ENCODE measurements around the gene PDE9A.

PDE9A gene

GRCh38 chr21:42746240-42746592, 92.8 kb downstream of the PDE9A start:
- H3K4me3 Mint-ChIP-seq, result peak overlapping the region; percentile 46
- no peak for DNase-seq (ENCODE audit: low spot score)
- H3K36me3 Mint-ChIP-seq (ENCODE audit: low read depth), result no peaks in the 10 kb centered on the region
- H3K4me1 Mint-ChIP-seq (ENCODE audit: low read depth), result peaks cover 13% of the 10 kb centered on the region
- H3K27ac Mint-ChIP-seq, result peak overlapping the region; percentile 83
- H3K9me3 Mint-ChIP-seq, result no peaks in the 10 kb centered on the region
- no peaks in the 10 kb centered on the region for H3K27me3 Mint-ChIP-seq (ENCODE audit: low read depth)

DNA sequence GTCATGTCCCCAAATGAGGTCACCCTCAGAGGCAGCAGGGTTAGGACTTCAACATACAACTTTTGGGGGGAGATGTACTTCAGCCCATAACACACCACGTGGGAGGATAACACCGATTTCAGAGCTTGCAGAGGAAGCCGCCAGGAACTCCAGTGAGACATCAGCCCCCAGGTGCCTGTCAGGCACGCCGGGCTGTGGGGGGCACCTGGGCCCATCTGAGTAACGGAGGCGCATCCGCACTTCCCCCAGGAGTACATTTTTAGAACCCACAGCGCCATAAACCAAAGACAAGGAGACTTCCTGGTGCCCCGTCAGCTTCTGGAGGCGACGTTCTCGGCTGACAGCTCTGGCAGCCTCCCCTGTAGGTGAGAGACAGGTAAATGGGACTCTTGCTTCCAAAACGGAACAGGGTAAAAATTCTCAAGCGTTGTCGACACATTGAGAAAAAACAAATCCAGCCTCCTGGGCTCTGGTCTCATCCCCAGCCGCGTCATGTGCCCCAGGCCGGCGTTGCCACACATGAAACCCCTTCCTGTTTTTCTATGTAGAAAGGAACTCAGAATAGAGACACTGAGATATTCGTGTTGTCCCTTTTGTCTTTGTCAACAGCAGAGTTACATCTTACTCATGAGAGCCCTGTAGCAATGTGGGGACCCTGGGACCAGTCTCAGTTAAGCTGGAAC, 93.3 kb downstream of the PDE9A start:
- DNase-seq (ENCODE audit: low spot score), result no peak
- peak overlapping the region; percentile 83 for H3K27ac Mint-ChIP-seq
- H3K36me3 Mint-ChIP-seq (ENCODE audit: low read depth), result no peaks in the 10 kb centered on the region
- H3K27me3 Mint-ChIP-seq (ENCODE audit: low read depth), result no peaks in the 10 kb centered on the region
- peaks cover 13% of the 10 kb centered on the region for H3K4me1 Mint-ChIP-seq (ENCODE audit: low read depth)
- H3K9me3 Mint-ChIP-seq, result no peaks in the 10 kb centered on the region
- peak overlapping the region; percentile 46 for H3K4me3 Mint-ChIP-seq

DNA sequence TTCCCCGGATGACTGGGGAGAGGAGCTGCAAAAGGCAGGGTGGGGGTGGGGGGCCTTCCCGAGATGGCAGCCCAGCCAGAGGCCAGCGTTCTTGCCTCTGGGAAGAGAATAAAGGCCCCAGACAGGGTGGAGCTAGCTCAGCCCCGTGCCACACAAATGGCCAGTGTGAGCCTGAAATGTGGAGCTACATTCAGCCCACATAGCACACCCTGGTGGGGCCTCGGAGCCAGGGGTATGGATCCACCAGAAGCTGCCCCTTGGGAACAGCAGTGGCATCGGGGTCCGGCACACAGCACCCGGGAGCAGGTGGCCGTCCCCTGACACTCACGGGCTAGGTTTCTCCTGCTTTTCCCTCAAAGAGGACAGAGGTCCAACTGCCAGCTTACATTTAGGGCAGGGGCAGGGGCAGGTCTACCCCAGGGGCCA, 93.9 kb downstream of the PDE9A start:
- Mint-ChIP-seq H3K4me1 (ENCODE audit: low read depth) (peaks cover 13% of the 10 kb centered on the region), H3K9me3 (no peaks in the 10 kb centered on the region), H3K27me3 (ENCODE audit: low read depth) (no peaks in the 10 kb centered on the region), H3K36me3 (ENCODE audit: low read depth) (no peaks in the 10 kb centered on the region), H3K4me3 (peak overlapping the region; percentile 46), H3K27ac (peak overlapping the region; percentile 83)
- DNase-seq (ENCODE audit: low spot score), result no peak

DNA sequence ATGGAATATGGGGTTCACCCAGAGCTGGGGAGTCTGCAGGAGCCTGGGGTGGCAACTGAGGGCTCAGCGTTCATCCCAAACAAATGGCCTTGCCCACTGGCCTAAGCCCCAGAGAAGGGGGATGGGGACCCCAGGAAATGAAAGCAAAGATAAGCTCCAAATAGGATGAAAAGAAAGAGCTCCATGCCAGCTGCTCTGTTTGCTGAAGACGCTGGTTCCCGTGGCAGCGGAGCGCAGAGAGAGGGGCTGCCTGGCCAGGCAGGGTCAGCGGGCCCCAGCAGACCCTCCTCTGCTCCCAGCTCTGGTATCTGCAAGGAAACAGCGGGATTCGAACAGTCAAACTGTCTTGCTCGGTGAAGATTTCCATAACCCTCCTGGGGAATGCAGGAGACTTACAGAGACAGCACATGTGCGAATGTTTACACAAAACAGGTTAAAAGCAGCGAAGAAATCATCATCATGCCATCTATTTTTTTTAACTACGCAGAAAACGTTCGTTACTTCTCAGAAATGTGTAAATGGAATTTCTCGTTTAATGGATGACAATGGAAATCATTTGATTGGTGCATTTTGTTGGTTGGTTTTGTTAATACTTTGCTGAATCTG, 94.4 kb downstream of the PDE9A start:
- no peak for DNase-seq (ENCODE audit: low spot score)
- Mint-ChIP-seq H3K4me3 (no peak overlapping the region), H3K36me3 (ENCODE audit: low read depth) (no peaks in the 10 kb centered on the region), H3K27me3 (ENCODE audit: low read depth) (no peaks in the 10 kb centered on the region), H3K27ac (no peak overlapping the region), H3K9me3 (no peaks in the 10 kb centered on the region), H3K4me1 (ENCODE audit: low read depth) (peaks cover 13% of the 10 kb centered on the region)

GRCh38 chr21:42748620-42749176, 95.3 kb downstream of the PDE9A start:
- no peak overlapping the region for H3K27ac Mint-ChIP-seq
- H3K4me3 Mint-ChIP-seq, result no peak overlapping the region
- no peaks in the 10 kb centered on the region for H3K36me3 Mint-ChIP-seq (ENCODE audit: low read depth)

GRCh38 chr21:42750737-42751530, 97.5 kb downstream of the PDE9A start:
- H3K27ac Mint-ChIP-seq, result no peak overlapping the region
- peaks cover 12% of the 10 kb centered on the region for H3K4me1 Mint-ChIP-seq (ENCODE audit: low read depth)
- no peak overlapping the region for H3K4me3 Mint-ChIP-seq
- H3K36me3 Mint-ChIP-seq (ENCODE audit: low read depth), result no peaks in the 10 kb centered on the region
- no peaks in the 10 kb centered on the region for H3K27me3 Mint-ChIP-seq (ENCODE audit: low read depth)
- DNase-seq (ENCODE audit: low spot score), result no peak
- no peaks in the 10 kb centered on the region for H3K9me3 Mint-ChIP-seq

More at GRCh38 chr21:42748620-42749176, 95.3 kb downstream of the PDE9A start:
- H3K4me1 Mint-ChIP-seq (ENCODE audit: low read depth), result peaks cover 13% of the 10 kb centered on the region
- DNase-seq (ENCODE audit: low spot score), result no peak
- H3K9me3 Mint-ChIP-seq, result no peaks in the 10 kb centered on the region
- no peaks in the 10 kb centered on the region for H3K27me3 Mint-ChIP-seq (ENCODE audit: low read depth)

- Mint-ChIP-seq H3K27ac (no peak overlapping the region), H3K27me3 (ENCODE audit: low read depth) (no peaks in the 10 kb centered on the region)
- no peak for DNase-seq (ENCODE audit: low spot score)
These were observed 98.4 kb downstream of the PDE9A start for GRCh38 chr21:42751866-42752265.

DNA sequence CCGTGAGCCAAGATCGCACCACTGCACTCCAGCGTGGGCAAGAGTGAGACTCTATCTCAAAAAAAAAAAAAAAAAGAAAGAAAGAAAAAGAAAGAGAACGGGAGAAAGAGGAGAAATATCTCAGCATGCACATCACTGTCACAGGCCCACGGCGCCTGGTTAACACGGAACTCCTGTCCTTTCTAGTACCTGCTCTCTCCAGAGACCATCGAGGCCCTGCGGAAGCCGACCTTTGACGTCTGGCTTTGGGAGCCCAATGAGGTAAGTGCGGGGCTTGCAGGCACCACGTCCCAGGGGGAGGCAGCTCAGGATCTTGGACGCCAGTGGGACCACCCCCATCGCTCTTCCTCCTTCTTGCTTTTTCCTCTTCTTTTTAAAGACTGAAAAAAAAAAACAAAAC, 100.4 kb downstream of the PDE9A start:
- H3K36me3 Mint-ChIP-seq (ENCODE audit: low read depth), result no peaks in the 10 kb centered on the region
- no peaks in the 10 kb centered on the region for H3K9me3 Mint-ChIP-seq
- no peak overlapping the region for H3K4me3 Mint-ChIP-seq
- no peaks in the 10 kb centered on the region for H3K4me1 Mint-ChIP-seq (ENCODE audit: low read depth)
- no peaks in the 10 kb centered on the region for H3K27me3 Mint-ChIP-seq (ENCODE audit: low read depth)
- no peak for DNase-seq (ENCODE audit: low spot score)
- no peak overlapping the region for H3K27ac Mint-ChIP-seq

More at GRCh38 chr21:42751866-42752265, 98.4 kb downstream of the PDE9A start:
- H3K36me3 Mint-ChIP-seq (ENCODE audit: low read depth), result no peaks in the 10 kb centered on the region
- no peak overlapping the region for H3K4me3 Mint-ChIP-seq
- no peaks in the 10 kb centered on the region for H3K9me3 Mint-ChIP-seq
- peaks cover 2% of the 10 kb centered on the region for H3K4me1 Mint-ChIP-seq (ENCODE audit: low read depth)

DNA sequence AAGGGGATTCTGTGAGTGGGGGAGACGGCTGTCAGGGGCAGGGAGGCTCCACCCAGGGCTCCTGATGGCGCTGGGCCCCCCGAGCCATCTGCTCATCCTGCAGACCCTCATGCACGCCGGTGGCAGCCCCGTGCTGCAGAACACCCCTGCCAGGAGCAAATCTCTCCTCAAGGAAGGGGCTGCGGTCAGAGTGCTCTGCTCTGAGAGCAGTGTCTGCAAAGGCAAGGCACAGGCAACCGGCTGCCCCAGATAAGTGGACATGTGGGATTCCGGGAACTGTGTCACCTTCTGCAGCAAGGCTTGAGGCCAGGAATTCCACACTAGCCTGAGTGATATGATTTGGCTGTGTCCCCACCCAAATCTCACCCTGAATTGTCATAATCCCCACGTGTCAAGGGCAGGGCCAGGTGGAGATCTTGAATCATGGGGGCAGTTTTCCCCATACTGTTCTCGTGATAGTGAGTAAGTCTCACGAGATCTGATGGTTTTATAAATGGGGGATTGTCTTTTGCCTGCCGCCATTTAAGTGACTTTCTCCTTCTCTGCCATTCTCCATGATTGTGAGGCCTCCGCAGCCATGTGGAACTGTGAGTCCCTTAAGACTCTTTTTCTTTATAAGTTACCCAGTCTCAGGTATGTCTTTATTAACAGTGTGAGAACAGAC, 101.0 kb downstream of the PDE9A start:
- Mint-ChIP-seq H3K4me1 (ENCODE audit: low read depth) (no peaks in the 10 kb centered on the region), H3K27ac (no peak overlapping the region), H3K36me3 (ENCODE audit: low read depth) (no peaks in the 10 kb centered on the region), H3K27me3 (ENCODE audit: low read depth) (no peaks in the 10 kb centered on the region), H3K9me3 (no peaks in the 10 kb centered on the region), H3K4me3 (no peak overlapping the region)
- DNase-seq (ENCODE audit: low spot score), result no peak

DNA sequence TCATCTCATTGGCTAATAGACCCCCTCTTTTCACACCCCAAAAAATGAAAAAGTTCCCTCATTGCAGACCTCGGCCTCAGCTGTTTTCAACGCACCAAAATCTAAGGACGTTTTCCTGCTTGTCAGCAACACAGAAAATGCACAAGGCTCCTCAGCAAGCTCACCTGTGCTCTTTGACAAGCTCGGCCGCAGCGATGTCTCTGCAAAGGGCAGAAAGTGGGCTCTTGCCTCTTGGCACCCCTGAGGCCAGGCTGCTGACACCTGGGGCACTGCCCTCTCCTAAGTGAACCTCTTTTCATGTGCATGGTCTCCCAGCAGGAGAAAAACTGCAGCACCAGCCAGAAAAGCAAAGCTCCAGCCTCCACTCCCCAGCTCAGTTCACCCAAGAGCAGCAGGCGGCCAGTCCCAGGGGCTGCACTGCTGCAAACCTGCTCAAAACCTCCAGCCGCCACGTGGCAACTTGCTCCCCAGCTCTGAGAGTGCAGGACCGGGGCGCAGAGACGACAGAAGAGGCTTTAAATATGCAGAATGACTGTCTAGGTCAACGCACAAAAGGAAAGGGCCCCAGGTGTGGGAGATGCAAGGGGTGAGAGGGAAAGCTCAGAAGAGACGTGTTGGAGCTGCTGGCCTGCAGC, 101.7 kb downstream of the PDE9A start:
- no peak for DNase-seq (ENCODE audit: low spot score)
- Mint-ChIP-seq H3K4me1 (ENCODE audit: low read depth) (no peaks in the 10 kb centered on the region), H3K4me3 (no peak overlapping the region), H3K9me3 (no peaks in the 10 kb centered on the region), H3K36me3 (ENCODE audit: low read depth) (no peaks in the 10 kb centered on the region), H3K27me3 (ENCODE audit: low read depth) (no peaks in the 10 kb centered on the region), H3K27ac (no peak overlapping the region)

- H3K9me3 Mint-ChIP-seq, result no peaks in the 10 kb centered on the region
- H3K27me3 Mint-ChIP-seq (ENCODE audit: low read depth), result no peaks in the 10 kb centered on the region
- DNase-seq (ENCODE audit: low spot score), result no peak
- H3K4me1 Mint-ChIP-seq (ENCODE audit: low read depth), result no peaks in the 10 kb centered on the region
- H3K4me3 Mint-ChIP-seq, result no peak overlapping the region
- no peaks in the 10 kb centered on the region for H3K36me3 Mint-ChIP-seq (ENCODE audit: low read depth)
- H3K27ac Mint-ChIP-seq, result no peak overlapping the region
These were observed 102.6 kb downstream of the PDE9A start for GRCh38 chr21:42755766-42756579.

DNA sequence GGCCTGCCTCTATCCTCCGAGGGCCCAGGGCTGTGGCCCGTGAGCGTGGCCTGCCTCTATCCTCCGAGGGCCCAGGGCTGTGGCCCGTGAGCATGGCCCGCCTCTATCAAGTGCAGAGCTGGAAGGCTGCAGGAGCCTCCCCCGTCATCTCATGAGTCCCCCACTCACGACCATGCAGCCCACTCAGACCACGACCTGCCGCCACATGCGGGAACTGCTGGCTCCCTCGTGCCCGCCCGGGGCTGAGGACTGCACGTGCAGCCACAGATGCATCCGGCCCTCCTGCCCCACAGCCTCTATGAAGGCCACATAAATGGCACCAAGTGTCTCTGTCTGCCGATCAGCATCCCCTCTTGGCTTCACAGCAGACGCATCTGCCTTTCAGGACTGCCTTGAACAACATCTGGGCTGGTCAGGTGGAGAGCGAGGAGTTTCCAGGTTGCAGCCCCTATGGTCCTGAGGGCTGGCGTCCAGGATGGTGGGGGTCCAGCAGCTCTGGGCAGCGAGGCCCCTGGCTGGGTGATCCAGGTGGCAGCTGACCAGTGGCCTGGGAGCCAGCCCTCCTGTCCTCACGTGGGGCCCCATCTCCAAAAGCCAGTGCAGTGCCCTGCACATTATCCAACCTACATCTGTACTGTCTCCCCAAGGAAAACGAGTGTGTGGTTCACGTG, 103.3 kb downstream of the PDE9A start:
- H3K27me3 Mint-ChIP-seq (ENCODE audit: low read depth), result no peaks in the 10 kb centered on the region
- no peaks in the 10 kb centered on the region for H3K4me1 Mint-ChIP-seq (ENCODE audit: low read depth)
- no peak overlapping the region for H3K27ac Mint-ChIP-seq
- H3K9me3 Mint-ChIP-seq, result no peaks in the 10 kb centered on the region
- no peaks in the 10 kb centered on the region for H3K36me3 Mint-ChIP-seq (ENCODE audit: low read depth)
- no peak overlapping the region for H3K4me3 Mint-ChIP-seq
- DNase-seq (ENCODE audit: low spot score), result no peak

Data from T-helper 2 cell treated with Interferon-gamma antibody and Interleukin-4, amounts not matched to agents 5 μg/mL and 100 μg/mL, for 36 hours (primary cell).